B cell (primary cell): ENCODE data around the gene POFUT1.

ENCODE experiments used
- CTCF ChIP-seq: fragments of 200-600 bp; IDR thresholded peaks from one replicate; pipeline ENCODE4 v1.8.0; 2022; ENCODE audit warnings: antibody characterized with exemption, mild to moderate bottlenecking
- EZH2 ChIP-seq: IDR thresholded peaks from 2 replicates; pipeline ENCODE4 v1.6.1; 2012; ENCODE audit warnings: borderline replicate concordance, low read depth, mild to moderate bottlenecking, moderate library complexity, low read length; ENCODE audit not compliant: insufficient read depth, poor library complexity, severe bottlenecking

GRCh38 chr20:32179515-32179914, 28.2 kb upstream of the POFUT1 start:
- no peak for TF ChIP-seq CTCF
- no peak for TF ChIP-seq EZH2
